ENCODE data around the gene PLK3.

- no peak for TF ChIP-seq CTCF (conservative IDR thresholded peaks at IDR 0.05 in 1 of 2, IDR thresholded peaks at IDR 0.05 in 1 of 2; ENCODE audit: extremely low read depth in 1 of 2, insufficient read depth in 1 of 2, low read depth in 1 of 2, low read length in 2 of 2)
- TF ChIP-seq EZH2 (IDR thresholded peaks at IDR 0.05; ENCODE audit: borderline replicate concordance, low read length), result no peak
Observed at GRCh38 chr1:44839576-44839975, 39.4 kb downstream of the PLK3 start.

All from mammary epithelial cell (primary cell).